CD4-positive, alpha-beta T cell treated with Interleukin-21 for 1 hour (primary cell): ENCODE results near the gene CLASP1.
"Not testable (repeated sequence)": the region's sequence is repeated elsewhere in the genome, so short reads cannot be mapped to it uniquely, and the experiment has no call there.

Experiments
- DNase-seq: peaks from one replicate; pipeline ENCODE4 v3.0.0-alpha.2; 2020

CLASP1 gene

GRCh38 chr2:121340926-121341325, 308.3 kb downstream of the CLASP1 start:
- no peak for DNase-seq

GRCh38 chr2:121338281-121338680, 311.0 kb downstream of the CLASP1 start:
- DNase-seq, result no peak

DNA sequence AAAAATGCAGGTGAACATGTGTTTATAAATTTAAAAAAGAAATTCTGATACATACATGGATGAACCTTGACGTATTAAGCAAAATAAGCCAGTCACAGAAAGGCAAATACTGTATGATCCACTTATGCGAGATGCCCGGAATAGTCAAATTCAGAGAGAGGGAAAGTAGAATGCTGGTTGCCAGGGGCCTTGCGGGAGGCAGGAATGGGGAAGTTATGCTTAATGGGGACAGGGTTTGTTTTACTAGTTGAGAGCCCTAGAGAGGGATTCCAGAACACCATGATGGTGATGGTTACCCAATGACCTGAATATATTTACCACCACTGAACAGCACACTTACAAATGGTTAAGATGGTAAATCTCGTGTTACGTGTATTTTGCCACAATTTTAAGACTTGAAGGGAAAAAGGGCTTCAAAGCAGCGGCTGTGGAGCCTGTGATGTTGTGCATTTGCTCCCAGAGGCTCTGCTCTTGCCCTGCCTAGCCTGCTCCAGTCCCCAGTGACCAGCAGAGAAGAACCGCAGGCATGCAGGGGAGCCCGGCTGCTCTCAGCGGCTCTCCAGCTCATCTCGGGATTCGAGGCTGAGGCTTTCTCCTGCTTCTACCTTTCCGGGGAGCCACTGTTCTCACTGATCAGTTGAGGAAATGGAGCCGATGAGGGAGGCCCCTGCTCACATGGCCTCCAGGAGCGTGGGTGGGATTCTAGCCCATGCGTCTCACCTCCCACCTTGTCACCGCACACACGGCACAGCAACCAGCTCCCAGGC, 312.6 kb downstream of the CLASP1 start:
- DNase-seq, result no peak

DNA sequence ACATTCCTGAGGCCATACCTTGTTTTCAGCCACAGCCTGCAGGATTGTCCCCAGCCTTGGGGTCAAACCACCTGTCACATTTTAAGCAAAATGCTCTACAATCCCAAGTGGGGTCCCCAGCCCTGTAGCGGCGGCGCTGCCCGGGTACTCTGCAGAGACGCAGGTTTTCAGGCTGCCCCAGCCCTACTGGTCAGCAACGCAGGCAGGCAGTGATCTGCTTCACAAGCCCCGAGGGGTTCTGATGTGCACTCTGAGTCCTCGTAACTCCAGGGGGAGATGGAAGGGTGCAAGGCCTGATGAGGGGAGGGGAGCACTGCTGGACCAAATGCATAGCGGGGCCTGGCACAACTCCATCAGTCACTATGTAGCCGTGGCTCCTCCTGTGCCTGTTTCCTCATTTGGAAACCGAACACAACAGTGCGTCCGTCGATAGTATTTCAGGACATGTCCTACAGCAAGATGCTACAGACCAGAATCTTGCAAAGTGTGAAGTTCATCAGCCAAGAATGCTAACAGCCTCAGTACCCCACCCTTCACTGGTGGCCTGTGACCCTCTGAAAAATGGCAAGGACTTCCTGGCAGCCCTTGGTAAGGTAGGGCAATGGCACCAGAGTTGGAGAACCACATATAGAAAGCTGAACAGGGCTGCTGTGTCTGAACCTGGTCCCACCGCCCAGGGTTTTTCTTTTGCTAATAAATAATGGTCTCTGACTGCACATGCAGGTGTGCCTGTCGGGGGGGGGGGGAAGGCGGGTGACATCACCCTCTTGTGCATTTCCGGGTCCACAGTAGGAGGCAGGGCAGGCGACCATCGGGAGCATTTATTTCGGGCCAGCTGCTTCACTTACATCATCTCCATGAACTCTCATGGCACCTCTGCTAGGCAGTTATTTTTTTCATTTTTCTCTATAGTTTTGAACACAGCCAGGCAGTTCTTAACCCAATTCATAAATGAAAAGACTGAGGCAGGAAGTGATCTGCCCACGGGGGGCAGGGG, 313.7 kb downstream of the CLASP1 start:
- no peak for DNase-seq

DNA sequence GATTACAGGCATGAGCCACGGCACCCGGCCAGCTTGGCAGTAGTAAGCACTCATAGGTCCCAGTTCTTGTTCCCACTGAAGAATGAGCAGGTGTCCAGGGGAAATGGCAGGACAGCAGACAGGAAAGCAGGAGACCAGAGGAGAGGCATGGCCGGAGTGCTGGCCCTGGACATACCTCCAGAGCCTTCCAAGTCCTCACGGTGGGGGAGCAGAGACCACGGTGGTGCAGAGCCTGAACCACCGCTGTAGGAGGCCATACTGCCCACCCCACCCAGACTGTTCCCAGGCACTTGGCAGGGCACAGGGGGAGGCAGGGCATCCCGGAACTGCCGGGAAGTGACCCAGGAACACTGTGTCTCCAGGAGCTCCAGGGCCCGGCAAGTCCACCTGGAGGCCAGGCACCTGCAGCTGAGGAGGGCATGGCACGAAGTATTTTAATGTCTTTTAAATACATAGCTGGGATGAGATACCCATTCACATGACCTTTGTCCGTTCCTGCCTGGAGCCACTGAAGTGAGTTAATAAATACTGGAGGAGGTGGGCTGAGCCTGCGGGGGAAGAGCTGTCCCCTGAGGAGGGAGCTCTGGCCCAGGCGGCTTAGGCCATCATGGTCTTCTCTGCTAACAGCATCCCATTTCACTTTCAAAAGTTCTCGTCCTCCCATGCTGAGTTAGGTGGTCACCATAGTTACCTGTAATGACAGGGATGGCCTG, 314.5 kb downstream of the CLASP1 start:
- DNase-seq, result no peak

DNA sequence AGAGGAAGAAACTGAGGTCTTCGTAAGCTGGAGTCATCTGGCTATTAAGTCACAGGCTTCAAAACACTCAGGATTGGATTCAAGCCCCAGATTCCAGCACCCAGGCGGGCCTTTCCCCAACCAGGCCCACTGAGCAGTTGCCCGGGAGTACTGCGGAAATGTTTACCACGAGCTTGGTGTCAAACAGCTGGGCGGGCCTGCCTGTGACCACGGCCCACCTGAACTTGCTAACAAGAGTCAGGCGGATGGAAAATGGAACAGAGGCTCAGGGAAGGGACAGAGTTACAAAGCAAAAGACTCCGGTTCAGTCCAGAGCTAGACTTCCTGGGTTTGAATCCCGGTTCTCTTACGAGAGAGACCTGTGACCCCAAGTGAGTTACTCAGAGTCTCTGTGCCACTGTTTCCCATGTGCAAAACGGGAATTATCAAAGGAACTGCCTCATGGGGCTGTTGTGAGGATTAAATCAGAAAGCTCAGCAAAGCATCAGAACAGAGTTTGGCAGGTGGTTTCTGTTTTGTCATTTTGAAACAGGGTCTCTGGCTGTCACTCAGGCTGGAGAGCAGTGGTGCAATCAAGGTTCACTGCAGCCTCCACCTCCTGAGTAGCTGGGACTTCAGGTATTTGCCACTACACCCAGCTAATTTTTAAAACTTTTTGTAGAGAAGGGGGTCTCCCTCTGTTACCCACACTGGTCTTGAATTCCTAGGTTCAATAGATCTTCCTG, 315.3 kb downstream of the CLASP1 start:
- DNase-seq, result no peak

DNA sequence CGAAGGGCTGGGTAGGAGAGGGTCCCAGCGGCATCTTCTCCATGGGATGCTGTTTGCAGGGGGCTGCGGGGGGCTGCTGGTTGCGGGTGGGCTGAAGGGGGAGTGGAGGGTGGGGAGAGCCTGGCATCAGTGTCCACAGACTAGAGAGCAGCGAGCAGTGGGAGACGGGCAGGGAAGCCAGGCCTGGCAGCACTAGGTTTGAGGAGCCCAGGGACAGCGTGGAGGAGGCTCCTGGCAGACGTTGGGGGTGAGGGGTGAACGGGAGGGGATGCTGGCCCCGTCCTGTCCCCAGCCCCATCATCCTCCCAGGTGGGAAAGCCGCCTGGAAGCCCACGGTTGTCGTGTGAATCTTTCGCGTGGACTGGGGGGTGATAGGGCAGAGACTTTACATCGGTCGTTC, 316.0 kb downstream of the CLASP1 start:
- DNase-seq, result no peak

GRCh38 chr2:121331324-121331723, 317.9 kb downstream of the CLASP1 start:
- DNase-seq, result not testable (repeated sequence)

- DNase-seq, result no peak
Observed at GRCh38 chr2:121330921-121331320, 318.3 kb downstream of the CLASP1 start.

- no peak for DNase-seq
Observed at GRCh38 chr2:121329786-121330185, 319.5 kb downstream of the CLASP1 start.

DNA sequence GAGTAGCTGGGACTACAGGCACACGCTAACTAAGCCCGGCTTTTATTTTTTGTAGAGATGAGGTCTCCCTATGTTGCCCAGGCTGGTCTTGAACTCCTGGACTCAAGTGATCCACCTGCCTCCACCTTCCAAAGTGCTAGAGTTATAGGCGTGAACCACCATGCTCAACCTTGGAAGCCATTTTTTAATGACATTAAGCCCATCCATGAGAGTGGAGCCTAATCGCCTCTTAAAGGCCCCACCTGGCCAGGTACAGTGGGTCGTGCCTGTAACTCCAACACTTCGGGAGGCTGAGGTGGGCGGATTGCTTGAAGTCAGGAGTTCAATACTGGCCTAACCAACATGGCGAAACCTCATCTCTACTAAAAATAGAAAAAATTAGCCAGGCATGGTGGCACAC, 322.6 kb downstream of the CLASP1 start:
- DNase-seq, result no peak

DNA sequence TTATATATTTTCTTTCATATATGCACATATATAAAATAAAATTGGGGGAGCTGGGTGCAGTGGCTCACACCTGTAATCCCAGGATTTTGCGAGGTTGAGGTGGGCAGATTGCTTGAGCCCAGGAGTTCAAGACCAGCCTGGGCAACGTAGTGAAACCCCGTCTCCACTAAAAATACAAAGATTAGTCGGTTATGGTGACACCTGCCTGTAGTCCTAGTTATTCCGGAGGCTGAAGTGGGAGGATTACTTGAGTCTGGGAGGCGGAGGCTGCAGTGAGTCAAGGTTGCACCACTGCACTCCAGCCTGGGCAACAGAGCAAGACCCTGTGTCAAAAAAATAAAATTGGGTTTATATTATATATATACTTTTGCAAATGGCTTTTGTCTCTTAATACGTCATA, 324.7 kb downstream of the CLASP1 start:
- DNase-seq, result no peak

- no peak for DNase-seq
Observed at GRCh38 chr2:121321476-121321875, 327.8 kb downstream of the CLASP1 start.

DNA sequence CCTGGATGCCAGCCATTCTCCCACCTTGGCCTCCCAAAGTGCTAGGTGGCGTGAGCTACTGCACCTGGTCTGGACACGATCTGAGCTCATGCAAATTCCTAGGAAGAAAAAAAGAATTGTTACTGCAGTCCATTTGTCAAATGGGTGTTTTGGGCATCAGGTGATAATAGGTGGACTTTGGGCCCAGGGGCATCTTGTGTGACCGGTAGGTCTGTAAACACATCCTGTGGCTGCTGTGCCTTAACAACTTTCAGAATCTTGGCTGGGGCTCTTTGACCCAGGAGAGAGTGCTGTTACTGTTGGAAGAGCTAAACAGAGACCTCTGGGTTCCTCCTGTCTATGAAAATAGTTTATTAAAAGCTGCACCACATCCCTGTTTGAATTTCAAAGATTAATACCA, 329.3 kb downstream of the CLASP1 start:
- no peak for DNase-seq

- no peak for DNase-seq
Observed at GRCh38 chr2:121316986-121317385, 332.3 kb downstream of the CLASP1 start.

GRCh38 chr2:121313701-121314100, 335.6 kb downstream of the CLASP1 start:
- DNase-seq, result not testable (repeated sequence)

- DNase-seq, result peak; percentile 7
Observed at GRCh38 chr2:121309801-121310200, 339.5 kb downstream of the CLASP1 start.

DNA sequence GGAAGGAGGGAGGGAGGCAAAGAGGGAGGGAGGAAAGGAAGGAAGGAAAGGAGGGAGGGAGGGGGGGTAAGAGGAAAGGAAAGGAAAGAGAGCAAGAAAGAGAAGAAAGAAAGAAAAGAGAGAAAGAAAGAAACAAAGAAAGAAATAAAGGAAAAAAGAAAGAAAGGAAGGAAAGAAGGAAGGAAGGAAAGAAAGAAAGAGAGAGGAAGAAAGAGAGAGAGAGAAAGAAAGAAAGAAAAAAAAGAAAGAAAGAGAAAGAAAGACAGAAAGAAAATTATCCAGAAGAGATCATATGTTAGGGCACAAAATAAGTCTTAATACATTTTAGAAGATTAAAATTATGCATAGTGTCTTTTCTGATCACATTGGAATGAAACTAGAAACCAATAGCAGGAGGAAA, 339.9 kb downstream of the CLASP1 start:
- no peak for DNase-seq

GRCh38 chr2:121307048-121307447, 342.2 kb downstream of the CLASP1 start:
- no peak for DNase-seq

DNA sequence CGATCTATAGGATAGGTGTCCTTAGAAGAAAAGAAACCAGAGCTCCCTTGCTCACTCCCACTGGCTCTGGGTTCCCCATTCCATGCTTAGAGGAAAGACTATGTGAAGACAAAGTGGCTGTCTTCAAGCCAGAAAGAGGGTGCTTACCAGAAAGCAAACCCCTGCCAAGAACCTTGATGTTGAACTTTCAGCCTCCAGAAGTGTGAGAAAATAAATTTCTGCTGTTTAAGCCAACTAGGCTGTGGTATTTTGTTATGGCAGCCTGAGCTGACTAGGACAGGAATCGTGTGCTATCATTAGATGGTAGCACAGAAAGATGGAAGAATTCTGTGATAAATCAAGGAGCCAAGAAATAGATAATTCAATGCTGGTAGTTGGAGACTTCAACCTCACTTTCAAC, 344.3 kb downstream of the CLASP1 start:
- no peak for DNase-seq

DNA sequence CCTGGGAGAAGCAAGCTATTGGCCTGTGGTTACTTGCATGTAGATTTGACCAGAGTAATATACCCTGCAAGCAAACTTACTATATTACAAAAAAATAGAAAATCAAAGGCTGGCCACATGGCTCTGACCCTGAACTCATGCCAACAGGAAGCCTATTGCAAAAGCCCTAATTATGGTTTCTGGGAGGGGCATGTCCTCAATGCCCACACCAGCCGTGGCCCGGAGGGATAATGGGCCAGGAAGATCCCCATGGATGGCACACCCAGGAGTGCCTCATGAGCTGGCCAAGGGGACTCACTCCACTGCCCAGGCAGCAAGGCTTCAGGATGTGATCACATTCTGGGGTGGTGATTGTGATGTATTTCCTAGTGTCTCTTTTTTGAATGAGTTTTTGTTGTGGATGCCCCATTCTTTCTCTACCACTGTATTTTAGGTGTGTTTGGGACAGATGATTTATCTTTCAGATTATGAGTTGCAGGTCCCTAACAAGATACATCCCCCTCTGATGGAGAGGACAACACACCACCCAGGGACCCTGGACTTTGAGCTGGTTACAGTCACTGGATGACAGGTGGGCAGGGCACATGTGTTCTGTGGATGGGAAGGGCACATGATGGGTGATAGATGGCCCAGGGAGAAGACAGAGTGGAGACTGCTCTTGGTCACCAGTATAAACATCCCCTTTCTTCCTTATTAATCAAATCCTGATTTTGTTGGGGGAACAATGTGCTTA, 345.6 kb downstream of the CLASP1 start:
- DNase-seq, result no peak

GRCh38 chr2:121301190-121301589, 348.1 kb downstream of the CLASP1 start:
- DNase-seq, result not testable (repeated sequence)
